NCI-H345 (cell line): ENCODE results near the gene CTSW.
A peak's percentile ranks its signal among the peaks of the same experiment; 100 is the strongest.
"Not testable (repeated sequence)": the region's sequence is repeated elsewhere in the genome, so short reads cannot be mapped to it uniquely, and the experiment has no call there.

Experiments
- DNase-seq: peaks from one replicate; lab custom pipeline; 2025; lab: John Stamatoyannopoulos, UW

CTSW gene

DNA sequence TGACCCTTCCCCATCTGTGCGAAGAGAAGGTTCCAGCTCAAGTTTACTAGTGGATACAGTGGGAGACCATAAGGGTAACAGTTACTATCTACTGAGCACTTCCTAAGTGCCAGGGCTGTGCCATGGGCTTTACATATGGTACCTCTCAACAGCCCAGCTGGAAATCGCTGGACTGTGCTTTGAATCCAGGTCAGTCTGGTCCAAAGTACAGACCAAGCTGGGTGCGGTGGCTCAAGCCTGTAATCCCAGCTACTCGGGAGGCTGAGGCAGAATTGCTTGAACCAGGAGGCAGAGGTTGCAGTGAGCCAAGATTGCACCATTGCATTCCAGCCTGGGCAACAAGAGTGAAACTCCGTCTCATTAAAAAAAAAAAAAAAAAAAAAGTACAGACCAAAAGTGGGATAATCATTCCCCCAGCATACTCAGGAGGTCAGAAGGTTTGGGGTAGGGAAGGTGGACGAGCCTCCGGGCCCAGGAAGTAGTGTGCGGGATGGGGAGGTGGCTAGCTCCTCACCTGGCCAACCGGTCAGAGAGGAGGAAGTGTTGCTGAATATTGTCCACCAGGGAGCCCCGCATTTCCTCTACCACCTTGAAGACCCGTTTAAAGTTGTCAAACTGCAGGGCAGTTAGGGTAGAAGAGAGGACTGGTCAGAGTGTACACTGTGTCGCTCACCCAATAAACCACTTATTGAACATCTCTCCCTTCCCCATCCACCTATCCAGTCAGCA, 6.3 kb downstream of the CTSW start:
- DNase-seq: no peak

DNA sequence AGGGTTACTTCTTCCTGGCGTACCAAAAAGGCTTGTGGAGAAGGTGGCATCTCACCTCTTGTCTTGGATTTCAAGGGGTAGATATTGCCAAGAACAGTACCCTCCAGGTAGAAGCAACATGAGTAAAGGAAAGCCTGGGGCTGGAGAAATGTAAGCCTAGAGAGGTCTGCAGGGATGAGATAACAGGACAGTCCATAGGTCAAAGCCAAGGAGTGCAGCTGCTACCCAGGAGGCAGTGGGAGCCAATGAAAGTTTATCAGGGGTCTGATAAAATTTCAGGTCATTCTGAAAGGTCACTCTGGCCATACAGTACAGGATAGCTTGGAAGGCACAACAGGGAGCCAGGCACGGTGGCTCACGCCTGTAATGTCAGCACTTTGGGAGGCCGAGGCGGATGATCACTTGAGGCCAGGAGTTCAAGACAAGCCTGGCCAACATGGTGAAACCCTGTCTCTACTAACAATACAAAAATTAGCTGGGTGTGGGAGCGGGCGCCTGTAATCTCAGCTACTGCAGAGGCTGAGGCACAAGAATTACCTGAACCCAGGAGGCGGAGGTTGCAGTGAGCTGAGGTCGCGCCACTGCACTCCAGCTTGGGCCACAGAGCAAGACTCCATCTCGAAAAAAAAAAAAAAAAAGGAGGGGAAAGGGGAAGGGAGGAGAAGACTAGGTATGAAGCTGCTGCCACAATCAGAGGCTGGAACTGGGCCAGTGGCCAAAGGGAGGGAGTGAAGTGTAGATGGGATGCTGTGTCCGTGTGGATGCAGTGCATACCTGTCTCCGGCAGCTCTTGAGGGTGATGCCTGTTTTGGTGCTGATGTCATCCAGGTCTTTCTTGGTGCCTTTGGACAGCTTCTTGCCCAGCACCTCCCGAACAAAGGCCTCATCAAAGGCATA, 7.4 kb downstream of the CTSW start:
- no peak for DNase-seq

DNA sequence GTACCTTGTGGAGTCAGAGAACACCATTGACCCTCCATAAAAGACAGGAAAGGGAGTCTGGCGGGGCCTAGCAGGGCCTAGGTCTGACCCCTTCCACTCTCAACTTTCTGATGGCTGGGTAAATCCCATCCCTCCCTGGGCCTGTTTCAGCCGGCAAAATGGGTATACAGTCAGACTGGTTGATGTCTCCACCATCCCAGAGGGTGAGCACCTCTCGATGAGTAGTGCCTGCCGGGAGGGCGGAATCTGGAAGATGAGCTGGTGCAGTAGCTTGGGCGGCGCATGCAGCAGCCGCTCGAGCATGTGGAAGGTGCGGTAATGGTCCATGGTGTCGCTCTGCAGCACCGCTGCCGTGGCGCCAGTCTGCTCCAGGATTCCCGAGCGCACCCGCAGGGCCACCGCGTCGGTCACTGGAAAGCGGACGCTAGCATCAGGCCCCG, 8.1 kb downstream of the CTSW start:
- DNase-seq: no peak

DNA sequence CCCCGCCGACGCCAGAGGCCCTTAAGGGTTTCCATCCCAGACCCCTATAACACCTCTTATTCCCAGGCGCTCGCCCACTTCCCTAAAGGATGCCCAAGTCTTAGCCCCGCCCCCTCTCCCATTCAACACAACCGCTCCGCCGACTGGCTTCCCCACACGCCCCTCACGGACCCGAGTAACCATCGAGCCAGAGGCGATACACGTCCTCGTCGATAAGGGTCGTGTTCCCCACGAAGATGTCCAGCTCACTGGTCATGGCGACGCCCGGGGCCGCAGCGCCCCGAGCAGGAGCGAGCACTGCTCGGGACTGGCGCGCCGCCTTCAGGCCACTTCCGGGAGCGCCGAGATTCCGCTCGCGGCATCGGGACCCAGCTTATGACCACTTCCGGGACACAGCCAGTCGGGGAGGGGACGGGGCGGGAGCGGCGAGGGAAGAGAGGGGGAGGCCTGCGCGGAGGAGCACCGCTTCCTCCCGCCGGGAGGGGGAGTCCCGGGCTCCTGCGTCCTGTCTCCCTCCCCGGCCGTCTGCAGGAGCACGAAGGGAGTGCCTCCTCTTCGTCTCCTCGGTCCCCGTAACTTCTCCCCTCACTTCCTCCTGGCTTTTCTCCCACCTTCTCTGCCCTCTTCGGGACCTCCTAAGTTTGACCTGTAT, 8.7 kb downstream of the CTSW start, which contains the start of gene FIBP:
FIBP (minus strand) TSS at position 309 of the 652 bp plus-strand sequence; CDS start at position 256, 53 bp downstream.
- peak; percentile 97 for DNase-seq

DNA sequence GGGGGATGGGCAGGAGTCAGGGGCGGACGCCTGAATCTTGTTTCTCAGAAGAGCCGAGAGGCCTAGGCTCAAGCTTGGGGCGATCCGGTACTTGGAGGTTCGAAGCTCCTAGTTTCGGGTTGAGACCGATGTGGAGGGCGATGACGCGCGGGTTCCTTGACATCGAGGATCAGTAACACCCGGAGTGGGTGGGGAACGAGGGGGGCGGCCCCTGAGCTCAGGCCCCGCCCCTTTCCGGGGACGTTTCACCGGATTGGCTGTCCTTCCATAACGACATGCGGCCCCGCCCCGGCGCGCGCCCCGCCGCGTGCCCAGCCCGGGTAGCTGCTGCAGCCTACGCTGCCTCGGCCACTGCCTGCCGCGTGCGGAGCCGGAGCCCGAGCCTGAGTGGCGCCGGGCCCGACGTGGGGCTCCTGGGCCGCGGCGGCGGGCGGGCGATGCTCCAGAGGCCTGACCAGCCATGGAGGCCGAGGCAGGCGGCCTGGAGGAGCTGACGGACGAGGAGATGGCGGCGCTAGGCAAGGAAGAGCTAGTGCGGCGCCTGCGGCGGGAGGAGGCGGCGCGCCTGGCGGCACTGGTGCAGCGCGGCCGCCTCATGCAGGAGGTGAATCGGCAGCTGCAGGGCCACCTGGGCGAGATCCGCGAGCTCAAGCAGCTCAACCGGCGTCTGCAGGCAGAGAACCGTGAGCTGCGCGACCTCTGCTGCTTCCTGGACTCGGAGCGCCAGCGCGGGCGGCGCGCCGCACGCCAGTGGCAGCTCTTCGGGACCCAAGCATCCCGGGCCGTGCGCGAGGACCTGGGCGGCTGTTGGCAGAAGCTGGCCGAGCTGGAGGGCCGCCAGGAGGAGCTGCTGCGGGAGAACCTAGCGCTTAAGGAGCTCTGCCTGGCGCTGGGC, 10.9 kb downstream of the CTSW start, which contains the start of gene CCDC85B:
CCDC85B (plus strand) TSS at position 350 of the 895 bp plus-strand sequence; CDS start at position 461, 111 bp downstream.
- peak; percentile 97 for DNase-seq

DNA sequence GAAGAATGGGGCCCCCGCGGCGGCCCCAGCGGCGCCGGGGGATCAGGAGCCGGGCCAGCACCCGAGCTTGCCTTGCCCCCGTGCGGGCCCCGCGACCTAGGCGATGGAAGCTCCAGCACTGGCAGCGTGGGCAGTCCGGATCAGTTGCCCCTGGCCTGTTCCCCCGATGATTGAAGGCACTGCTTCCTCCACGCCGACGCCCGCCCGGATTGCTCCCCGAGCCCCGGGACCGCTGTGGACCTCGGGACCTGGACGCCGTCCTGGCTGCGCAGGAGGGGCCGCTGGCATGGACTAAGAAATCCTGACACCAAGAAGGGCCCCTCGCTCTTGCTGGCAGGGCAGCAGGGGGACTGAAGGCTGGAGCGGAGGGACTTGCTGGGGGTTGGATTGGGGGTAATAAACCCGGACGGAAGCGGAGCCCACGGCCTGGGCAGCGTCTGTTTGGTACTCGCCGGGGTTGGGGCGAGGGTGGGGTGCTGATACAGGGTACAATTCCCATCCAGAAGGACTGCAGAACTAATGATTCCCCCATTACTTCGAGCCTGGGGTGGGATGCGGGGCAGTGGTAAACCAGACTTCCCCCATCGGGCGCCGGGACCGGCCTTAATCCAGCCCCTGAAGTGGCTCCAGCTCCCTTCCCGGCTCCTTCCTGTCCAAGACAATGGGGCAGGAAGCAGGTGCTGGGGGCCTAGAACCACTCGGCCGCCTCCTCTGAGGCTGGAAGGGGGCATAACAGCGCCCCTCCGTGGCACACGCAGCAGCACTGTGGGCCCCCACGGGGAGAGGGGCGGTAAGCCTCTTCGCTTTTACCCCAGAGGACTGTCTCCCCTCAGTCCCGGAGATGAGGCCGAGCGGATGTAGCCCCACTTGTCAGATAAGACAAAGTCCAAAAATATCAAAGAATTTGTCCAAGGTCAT, 11.8 kb downstream of the CTSW start:
- no peak for DNase-seq

DNA sequence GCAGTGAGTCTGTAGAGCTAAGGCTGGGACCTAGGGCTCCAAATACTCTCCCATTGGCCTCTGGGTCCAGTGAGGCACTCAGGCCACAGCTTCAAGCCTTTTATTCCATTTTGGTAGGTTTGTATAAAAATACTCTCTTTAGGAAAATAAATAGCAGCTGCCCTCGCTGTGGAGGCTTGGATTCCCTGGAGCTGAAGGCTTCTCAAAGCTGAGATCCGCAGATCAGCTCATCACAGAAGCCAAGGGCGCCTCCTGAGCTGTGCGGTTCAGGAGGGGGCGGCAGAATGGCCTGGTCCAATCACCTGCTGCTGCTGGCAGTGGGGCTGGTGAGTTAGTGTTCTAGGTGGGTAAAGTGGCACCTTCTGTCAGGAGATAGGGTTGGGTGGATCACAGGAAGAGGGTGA, 12.5 kb downstream of the CTSW start:
- DNase-seq: not testable (repeated sequence)

DNA sequence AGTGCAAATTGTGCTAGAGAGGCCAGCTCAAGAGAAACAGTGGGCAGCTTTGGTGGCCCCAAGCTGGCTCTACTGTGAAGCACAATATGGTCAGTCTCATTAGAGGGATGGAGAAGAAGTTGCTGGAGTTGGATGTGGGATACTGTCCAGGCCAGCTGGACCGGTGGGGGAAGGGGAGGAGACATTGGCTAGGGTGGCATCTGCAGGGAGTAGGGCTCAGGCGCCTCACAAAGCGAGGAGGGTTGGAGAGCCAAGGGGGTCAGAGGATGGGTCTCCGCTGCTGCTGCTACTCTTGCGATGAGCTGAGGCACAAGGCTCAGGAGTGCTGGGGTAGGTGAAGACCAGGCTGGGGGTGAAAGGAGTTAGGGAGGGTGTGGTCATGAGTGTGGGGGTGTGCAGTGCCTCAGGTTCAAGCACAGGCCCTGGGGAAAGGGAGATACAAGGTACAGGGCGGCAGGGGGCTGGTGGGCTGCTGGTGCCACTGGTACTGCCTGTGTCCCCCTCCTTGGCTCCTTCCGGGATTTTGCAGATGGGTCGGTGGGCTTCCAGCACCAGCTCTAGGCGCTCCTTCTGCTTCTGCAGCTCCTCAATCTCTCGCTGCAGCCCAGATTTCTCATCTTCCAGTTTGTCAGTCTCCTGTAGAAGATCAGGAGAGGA, 13.2 kb downstream of the CTSW start:
- no peak for DNase-seq

DNA sequence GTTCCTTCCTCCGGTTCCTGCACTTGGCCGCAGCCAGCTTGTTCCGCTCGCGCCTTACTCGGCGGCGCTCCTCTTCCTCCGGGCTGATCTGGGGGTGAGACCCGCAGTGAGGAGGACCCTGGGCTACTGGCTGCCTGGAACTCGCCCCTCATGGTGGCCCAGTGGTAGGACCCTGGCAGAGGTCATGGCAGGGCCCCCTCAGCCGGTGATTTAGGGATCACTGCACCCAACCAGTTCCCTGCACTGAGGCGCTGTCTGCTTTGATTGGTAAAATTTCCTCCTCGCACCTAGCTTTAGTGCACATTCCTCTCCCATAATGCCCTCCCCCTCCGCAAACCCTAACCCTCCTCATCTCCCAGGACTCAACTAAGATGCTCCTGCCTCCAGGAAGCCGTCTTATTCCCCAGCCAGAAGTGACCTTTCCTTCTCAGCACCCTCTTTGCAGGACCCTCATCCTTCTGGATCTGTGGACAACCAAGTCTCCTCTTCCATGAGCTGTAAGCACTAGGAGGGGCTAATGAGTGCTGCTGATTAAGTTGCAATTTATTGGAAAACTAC, 14.5 kb downstream of the CTSW start:
- DNase-seq: no peak

DNA sequence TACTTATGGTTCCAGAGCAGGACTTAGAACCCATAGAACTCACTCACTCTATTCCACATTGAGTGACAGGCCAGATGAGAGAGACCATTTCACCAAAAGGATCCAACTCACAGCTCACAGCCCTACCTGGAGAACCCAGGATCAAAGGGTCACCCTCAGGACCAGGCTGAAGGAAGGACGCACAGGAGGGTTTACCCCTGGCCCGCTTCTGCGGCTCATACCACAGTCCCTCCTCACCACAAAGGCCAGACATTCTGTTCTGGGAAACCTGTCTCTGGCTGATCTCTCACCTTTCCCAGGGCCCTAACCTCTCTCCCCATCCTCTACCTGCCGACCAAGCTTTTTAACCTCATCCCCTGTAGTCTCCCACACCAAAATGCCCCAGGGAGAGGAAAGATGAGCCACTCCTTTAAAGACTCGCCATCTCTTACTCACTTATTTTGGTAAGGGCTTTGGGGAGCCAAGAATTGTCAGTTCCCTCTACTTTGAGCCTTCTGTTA, 15.9 kb downstream of the CTSW start:
- no peak for DNase-seq

DNA sequence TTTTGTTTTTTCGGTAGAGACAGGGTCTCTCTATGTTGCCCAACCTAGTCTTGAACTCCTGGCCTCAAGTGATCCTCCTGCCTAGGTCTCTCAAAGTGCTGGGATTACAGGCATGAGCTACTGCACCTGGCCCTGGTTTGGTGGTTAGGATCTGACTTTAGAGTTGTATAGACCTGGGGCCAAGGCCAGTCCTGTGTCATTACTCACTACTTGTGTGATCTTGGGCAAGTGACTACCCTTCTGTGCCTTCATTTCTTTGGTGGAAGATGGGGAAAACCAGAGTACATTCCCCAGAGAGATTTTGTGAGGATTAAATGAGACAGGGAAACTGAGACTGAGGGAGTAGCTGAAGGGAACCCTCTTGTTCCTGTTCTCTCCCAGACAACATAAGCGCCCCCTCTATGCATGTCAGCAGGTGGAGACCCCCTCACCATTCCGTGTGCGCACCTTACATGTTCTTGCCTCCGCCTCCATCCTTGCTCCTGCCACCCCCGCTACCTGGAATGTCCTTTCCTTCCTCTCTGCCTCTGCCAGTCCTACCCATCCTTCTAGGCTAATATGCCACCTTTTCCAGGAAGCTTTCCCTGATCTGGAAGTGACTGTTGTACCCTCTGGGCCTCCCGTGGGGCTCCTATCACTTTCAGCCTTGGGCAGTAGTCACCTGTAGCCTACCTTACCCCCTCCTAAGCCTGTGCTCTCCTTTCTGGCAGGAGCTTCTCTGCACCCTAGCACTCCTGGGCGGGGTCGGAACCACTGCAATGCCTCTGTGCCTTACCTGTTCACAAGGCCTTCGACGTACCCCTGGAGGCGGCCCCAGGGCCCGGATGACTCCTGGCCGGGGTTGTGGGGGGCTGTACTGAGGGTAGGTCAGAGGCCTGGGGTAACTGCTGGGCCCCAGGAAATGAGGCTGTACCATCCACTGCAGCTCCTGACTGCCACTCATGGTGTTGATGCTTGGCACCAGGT, 16.7 kb downstream of the CTSW start:
- DNase-seq: no peak

DNA sequence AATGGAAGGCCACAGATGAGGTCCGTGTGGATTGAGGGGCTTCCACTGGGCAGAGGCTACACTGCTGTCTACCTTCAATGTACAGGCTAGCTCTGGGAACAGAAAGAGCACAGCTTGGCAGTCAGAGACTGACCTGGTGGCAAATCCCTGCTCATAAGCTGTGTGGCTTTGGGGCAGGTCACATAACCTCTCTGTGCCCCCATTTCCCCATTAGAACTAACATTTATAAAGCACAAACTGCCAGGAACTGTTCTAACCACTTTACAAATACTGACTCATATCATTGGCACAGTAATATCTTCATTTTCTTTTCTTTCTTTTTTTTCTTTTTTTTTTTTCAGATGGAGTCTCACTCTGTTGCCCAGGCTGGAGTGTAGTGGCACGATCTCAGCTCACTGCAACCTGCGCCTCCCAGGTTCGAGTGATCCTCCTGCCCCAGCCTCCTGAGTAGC, 17.4 kb downstream of the CTSW start:
- DNase-seq: no peak

DNA sequence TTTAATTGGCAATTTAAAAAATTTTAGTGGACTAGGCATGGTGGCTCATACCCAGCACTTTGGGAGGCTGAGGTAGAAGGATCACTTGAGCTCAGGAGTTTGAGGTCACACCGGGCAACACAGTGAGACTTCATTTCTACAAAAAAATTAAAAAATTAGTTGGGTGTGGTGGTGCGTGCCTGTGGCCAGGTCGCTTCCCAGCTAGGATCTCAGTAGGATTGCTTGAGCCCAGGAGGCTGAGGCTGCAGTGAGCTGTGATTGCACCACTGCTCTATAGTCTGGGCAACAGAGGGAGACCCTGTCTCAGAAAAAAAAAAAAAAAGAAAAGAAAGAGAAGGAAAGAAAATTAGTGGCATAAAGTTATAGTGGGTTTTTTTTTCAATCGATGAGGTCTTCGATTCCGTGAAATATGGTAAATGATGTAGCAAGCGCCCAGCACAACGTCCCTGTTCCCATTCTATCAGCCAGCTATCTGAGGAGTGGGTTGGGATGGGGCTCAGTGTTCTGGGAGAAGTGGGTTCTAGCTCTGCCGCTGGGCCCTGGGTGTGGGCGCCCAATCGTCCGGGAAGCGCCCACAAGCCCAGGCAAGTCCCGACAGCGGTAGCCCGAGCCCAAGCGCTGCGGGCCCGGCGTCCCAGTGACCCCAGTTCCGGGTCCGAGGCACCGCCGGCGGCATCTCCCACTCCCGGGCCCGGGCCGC, 19.2 kb downstream of the CTSW start:
- no peak for DNase-seq

DNA sequence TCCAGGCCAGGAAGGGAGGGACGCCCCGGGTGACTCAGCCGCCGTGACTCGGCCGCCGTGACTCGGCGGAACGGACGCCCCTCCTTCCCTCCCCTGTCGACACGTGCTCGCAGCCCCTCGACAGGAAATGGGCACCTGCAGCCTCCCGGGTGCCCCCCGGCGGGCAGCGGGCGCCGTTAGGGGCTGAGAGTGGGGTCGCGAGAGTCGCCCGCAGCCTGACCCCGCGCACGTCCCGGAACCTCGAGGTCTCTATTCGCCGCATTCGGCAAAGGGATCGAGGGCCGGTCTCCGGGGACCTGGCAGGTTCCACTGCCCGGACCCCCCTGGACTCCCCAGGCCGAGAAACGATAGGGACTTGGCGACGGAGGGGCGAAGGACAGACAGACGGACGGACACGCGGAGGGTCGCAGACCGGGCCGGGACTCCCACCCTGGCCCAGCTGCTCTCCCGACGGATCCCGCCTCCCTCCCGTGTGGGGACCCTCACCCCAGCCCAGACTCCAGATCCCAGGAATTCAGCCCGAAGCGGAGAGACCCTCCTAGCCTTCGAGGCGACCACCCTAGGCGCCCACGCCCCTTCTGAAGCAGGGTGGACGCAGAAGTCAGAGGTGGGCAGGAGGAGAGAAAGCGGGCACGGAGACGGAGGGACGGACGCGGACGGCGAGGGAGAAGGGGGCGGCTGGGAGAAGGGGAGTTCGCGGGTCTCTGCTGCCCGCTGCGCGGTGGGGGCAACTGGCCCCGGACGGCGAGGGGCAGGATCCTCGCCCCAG, 19.9 kb downstream of the CTSW start:
- no peak for DNase-seq

DNA sequence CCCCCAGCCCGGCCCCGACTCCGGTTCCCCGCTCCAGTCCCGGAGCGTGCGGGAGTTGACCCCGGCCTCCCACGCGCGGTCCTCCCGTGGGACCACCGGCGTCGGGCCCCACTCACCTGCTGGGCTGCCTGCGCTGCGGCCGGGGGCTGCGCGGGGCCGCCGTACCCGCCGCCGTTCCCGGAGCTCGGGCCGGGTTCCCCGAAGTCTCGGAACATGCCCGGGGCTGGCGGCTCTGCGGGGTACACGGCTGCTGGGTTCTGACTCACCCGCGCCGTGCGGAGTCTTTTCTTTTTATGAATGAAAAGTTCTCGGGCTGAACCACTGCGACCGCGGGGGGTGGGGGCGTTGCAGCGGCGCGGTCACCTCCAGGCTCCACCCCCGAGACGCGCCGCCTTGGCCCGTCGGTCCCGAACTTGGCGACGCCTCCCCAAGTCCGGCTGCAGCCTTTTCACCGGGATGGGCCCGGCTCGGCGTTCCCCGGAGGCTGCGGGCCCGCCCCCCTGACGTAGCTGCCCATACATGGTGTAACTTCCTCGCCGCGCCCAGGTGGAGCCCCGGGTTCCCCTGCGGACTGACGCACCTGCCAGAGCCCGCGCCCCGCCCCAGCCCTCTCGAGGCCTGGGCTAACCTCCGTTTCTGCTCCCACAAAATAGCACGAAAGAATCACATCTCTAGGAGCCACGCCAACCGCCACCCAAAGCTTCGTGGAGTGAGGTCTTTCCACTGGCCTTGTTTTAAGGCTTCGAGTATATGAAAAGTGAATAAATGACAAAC, 20.7 kb downstream of the CTSW start, which contains the start of gene FOSL1:
FOSL1 (minus strand) TSS at position 264 of the 774 bp plus-strand sequence; CDS start at position 215, 49 bp downstream.
- peak; percentile 82 for DNase-seq

DNA sequence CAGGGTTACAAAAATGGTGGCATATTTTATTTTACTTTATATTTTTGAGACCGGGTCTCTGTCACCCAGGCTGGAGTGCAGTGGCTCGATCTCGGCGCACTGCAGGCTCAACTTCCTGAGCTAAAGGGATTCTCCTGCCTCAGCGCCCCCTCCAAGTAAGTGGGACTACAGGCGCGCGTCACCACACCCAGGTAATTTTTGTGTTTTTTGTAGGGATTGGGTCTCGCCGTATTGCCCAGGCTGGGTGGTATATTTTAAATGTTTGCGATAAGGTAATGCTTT, 21.2 kb downstream of the CTSW start:
- DNase-seq: no peak
